Smooth muscle cell of the brain vasculature (primary cell): ENCODE measurements around the gene E2F3.
"Not testable (repeated sequence)": the region's sequence is repeated elsewhere in the genome, so short reads cannot be mapped to it uniquely, and the experiment has no call there.

ENCODE experiments used
- DNase-seq: peaks from one replicate; pipeline ENCODE4 v3.0.0-alpha.2; 2012; ENCODE audit warnings: low read depth, low spot score

E2F3 gene

GRCh38 chr6:20433929-20434328 is 32.2 kb downstream of the E2F3 start:
- no peak for DNase-seq

GRCh38 chr6:20434766-20435165 is 33.1 kb downstream of the E2F3 start:
- DNase-seq: no peak

DNA sequence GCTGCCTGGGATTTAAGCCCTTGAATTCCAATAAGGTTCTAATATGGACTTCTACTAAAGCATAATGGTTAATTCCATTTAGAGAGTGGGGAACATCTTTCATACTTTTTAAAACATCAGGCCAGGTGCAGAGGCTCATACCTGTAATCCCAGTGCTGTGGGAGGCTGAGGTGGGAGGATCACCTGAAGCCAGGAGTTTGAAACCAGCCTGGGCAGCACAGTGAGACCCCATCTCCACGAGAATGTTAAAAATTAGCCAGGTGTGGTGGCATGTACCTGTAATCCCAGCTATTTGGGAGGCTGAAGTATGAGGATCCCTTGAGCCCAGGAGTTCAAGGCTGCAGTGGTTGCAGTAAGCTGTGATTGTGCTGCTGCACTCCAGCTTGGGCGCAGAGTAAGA is 35.0 kb downstream of the E2F3 start:
- no peak for DNase-seq

DNA sequence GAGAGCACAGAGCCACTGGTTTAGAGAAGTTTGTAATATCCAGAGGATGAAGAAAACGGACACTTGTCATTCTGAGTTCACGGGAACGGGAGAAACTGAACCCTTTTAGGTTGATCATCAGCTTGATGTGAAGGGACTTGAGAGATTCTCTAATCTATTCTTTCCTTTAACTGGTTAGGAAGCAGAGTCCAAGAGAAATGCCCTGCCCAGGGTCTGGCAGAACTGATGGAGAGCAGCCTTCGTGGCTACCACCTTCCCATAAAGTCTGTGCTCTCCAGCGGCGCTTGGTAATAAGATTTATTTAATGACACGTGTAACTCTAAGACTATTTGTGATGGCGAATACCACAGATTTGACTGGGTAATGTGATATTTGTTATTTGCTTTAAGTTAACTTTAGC is 36.0 kb downstream of the E2F3 start:
- no peak for DNase-seq

GRCh38 chr6:20438462-20439070 is 36.9 kb downstream of the E2F3 start:
- DNase-seq: no peak

DNA sequence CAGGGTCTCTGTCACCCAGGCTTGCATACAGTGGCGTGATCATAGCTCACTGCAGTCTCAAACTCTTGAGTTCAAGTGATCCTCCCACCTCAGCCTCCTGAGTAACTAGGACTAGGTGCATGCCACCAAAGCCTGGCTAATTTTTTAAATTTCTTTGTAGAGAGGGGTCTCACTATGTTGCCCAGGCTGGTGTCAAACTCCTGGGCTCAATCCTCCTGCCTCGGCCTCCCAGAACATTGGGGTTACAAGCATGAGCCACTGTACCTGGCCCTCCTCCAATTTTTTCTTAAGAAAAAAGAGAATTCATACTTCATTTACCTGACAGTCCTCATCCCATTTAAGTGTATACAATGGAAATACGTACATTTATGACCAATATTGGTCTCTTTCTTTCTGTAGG is 37.9 kb downstream of the E2F3 start:
- DNase-seq: no peak

GRCh38 chr6:20440296-20440695 is 38.6 kb downstream of the E2F3 start:
- DNase-seq: no peak

DNA sequence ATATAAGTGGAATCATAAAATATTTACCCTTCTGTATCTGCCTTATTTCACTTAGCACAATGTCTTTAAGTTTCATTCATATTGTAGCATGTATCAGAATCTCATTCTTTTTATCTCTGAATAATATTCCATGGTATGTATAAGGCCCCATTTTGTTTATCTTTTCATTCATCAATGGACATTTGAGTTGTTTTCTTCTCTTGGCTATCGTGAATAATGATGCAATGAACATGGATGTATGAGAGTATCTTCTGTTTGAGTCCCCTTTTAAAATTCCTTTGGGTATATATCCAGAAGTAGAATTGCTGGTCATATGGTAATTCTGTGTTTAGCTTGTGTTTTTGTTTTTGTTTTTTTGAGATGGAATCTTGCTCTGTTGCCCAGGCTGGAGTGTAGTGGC is 39.6 kb downstream of the E2F3 start:
- DNase-seq: no peak

GRCh38 chr6:20441921-20442320 is 40.2 kb downstream of the E2F3 start:
- DNase-seq: no peak

GRCh38 chr6:20444786-20445271 is 43.1 kb downstream of the E2F3 start:
- DNase-seq: no peak

- DNase-seq: no peak
These were observed 45.5 kb downstream of the E2F3 start for GRCh38 chr6:20447157-20447556.

DNA sequence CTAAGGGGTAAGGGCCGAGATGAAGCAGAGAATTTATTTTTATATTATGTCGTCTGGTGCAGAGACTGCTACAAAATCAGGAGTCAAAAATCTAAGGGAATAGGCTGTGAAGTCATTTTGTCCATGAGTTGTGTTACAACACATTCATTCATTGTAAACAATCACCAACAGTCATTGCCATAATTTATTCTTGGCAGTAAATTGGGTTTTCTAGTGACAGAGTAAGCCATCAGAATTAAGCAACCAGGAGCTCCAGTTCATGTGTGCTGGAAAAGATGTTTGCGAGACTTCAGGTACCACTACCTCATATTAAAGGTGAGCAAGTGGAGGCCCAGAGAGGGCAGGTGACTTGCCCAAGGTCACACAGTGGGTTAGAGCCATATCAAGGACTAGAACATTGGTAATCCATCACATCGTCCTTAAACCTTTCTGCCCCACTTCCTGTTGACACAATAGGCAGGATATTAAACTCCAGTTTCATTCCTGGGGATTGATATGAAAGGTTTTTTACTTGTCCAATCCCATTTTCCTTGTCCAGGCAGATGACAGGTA is 46.0 kb downstream of the E2F3 start:
- DNase-seq: no peak

DNA sequence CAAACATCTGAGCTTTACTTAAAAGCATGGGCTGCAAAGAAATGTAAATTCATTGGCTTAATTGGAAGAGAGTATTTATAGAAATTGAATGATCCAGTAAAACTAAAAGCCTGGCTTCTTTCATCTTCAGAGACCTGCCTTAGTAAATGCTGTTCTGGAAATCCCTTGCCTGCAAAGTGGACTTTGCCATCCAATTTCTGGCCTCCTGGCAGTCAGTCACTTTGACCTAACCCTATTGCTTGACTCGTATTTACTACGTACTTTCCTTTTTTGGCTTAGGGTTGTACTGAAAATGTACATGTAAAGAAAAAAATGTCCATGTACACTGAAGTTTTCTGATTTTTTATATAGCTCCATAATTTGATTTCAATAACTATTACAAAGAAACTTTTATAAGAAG is 47.1 kb downstream of the E2F3 start:
- no peak for DNase-seq

DNA sequence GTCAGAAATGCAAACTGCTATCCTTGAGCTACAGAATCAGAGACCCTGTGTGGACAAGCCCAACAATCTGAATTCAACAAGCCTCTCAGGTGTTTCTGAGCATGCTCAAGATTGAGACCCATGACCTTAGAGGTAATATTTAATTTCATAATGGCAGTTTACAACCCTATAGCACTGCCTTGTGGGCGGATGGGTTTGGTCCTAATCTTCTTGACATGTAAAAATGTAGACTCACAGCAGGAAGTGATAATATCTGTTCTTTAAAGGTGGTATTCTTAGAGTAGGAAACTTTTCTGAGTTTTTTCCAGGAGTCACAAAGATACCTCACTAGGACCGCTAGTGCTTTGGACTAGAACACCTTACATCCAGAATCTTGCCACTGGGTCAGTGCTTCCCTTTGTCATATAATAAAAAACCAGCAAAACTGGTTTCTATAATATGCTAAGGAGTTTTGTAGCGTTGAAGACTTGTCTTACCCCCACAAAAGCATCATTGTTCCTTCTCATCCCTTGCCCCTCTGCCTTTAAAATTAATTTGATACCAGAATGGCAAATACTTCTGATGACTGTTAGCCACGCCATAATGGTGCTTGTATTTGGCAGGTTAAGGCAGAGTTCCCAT is 52.6 kb downstream of the E2F3 start:
- no peak for DNase-seq

GRCh38 chr6:20455251-20455940 is 53.7 kb downstream of the E2F3 start:
- DNase-seq: no peak

GRCh38 chr6:20458027-20458894 is 56.6 kb downstream of the E2F3 start:
- no peak for DNase-seq

DNA sequence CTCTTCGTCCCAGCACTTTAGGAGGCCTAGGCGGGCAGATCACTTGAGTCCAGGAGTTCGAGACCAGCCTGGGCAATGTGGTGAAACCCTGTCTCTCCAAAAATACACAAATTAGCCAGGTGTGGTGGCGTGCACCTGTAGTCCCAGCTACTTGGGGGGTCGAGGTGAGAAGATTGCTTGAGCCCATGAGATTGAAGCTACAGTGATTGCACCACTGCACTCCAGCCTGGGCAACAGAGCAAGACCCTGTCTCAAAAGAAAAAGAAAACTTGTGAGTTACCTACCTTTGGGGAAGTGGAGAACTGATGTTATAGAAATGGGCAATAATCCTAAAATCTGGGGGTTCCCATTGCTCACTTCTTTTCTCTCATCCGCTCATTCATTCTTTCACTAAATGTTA is 58.0 kb downstream of the E2F3 start:
- no peak for DNase-seq

- no peak for DNase-seq
These were observed 59.9 kb downstream of the E2F3 start for GRCh38 chr6:20461576-20461975.

- DNase-seq: no peak
These were observed 61.7 kb downstream of the E2F3 start for GRCh38 chr6:20463396-20463795.

DNA sequence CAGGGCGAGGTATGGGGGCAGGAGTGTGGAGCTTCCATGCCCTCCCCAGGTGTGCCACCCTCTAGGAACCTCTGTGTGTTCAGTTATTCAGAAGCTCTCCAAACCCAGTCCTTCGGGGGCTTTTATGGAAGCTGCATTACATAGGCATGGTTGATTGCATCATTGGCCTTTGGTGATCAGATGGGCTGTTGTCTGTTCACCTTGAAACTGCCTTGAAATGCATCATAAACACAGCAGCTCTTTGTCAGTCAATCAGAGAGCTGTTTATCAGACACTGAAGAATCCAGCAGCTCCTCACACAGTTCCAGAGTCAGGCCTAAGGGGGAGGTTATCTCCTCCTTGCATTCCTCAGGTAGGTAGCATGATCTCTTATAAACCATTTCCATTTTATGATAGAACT is 62.4 kb downstream of the E2F3 start:
- DNase-seq: no peak

DNA sequence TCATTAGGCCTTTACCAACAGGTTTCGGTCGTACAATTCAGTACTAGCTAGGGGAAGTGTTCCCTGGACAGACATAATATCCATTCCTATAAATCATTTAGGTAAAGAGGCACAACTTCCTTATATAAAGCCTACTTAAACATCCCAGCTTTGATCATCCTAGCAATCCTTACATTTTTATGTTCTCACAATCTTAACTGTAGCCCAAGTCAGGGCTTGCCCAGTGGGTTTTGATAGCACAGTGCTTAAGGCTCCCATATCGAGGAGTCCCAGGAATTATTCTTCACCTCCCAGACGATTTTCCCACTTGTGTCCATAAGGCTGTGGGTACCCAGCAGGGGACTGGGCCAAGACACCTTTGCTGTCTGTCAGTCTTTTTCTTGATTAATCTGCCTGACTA is 63.2 kb downstream of the E2F3 start:
- DNase-seq: no peak

DNA sequence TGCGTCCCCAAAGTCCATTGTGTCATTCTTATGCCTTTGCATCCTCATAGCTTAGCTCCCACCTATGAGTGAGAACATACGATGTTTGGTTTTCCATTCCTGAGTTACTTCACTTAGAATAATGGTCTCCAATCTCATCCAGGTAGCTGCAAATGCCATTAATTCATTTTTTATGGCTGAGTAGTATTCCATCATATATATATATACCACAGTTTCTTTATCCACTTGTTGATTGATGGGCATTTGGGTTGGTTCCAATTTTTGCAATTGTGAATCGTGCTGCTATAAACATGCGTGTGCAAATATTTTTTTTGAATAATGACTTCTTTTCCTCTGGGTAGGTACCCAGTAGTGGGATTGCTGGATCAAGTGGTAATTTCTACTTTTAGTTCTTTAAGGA is 63.9 kb downstream of the E2F3 start:
- not testable (repeated sequence) for DNase-seq
